HCT116 (cell line): ENCODE results near the gene STK38L. TPM values are rescaled to one million over a fixed set of nuclear protein-coding genes. Genes with fewer than 3 reads are reported as not detected.

ENCODE experiments used
- ATAC-seq: fragments of 200-7000 bp; cut with Tn5 transposase; 2 replicates; pipeline ENCODE4 v1.9.1; 2020; ENCODE audit warnings: mild to moderate bottlenecking, moderate library complexity
- BruUV-seq: library from RNA; stranded (reverse); fragments of 400-500 nt; replicated peaks from 2 replicates; lab custom pipeline; 2021; lab: Mats Ljungman, UMichigan
- CTCF ChIA-PET: fragments of 300-600 bp; sonication (Branson Sonifier 250); formaldehyde crosslinking; loops from one replicate; lab custom pipeline; 2021; ENCODE audit warnings: antibody characterized with exemption; lab: Charles Lee
- POLR2A ChIA-PET: fragments of 300-600, 350-600 bp; sonication (Branson Sonifier 250); formaldehyde crosslinking; loops from one replicate; lab custom pipeline; 2021; ENCODE audit warnings: antibody characterized with exemption; lab: Charles Lee
- RAD21 ChIA-PET, 2 experiments: fragments of 300-600 bp; sonication (Branson Sonifier 250); formaldehyde crosslinking; loops; one replicate each; lab custom pipeline; 2023; ENCODE audit warnings: low total read pairs in 2 of 2; ENCODE audit not compliant: uncharacterized antibody in 2 of 2, unreplicated experiment in 2 of 2, low non-redundant PET in 1 of 2; lab: Charles Lee
- DNase-seq: peaks from one replicate; pipeline ENCODE4 v3.0.0-alpha.2; 2010; ENCODE audit warnings: low read depth, low spot score
- H2AFZ ChIP-seq: fragments of 200-600 bp; shearing (Covaris generic), sonication (generic); 2 replicates; pipeline ENCODE4 v1.6.1; 2017; ENCODE audit warnings: low read depth, mixed run types, mixed read lengths, antibody characterized with exemption, low read length; ENCODE audit not compliant: poor library complexity, severe bottlenecking
- H3K27ac ChIP-seq: 2 replicates; pipeline ENCODE4 v1.5.1; 2012; ENCODE audit warnings: low read depth, low read length
- H3K27me3 ChIP-seq: fragments of 200-600 bp; sonication (generic); 2 replicates; pipeline ENCODE4 v1.6.1; 2016; ENCODE audit warnings: mixed run types, low read length, mixed read lengths; ENCODE audit not compliant: insufficient read depth
- H3K36me3 ChIP-seq, 2 experiments: fragments of 200-500 bp in 1 of 2; fragments of 200-600 bp in 1 of 2; sonication (Bioruptor generic) in 1 of 2; sonication (generic) in 1 of 2; 2 replicates each; pipeline versions ENCODE4 v1.5.1 to v1.6.1; 2014 to 2016; ENCODE audit warnings: low read length in 2 of 2, inconsistent platforms in 1 of 2, mixed read lengths in 1 of 2, mixed run types in 1 of 2; ENCODE audit not compliant: insufficient read depth in 2 of 2, control insufficient read depth in 1 of 2
- H3K4me1 ChIP-seq, 2 experiments: fragments of 200-600 bp in 1 of 2; sonication (generic) in 1 of 2; 2 replicates each; pipeline versions ENCODE4 v1.5.1 to v1.6.1; 2012 to 2017; ENCODE audit warnings: low read length in 2 of 2, inconsistent platforms in 1 of 2, mild to moderate bottlenecking in 1 of 2, mixed read lengths in 1 of 2, mixed run types in 1 of 2, moderate library complexity in 1 of 2; ENCODE audit not compliant: insufficient read depth in 2 of 2, control insufficient read depth in 1 of 2
- H3K4me2 ChIP-seq: fragments of 200-600 bp; sonication (generic); 2 replicates; pipeline ENCODE4 v1.6.1; 2017; ENCODE audit warnings: mixed run types, low read length, mixed read lengths
- H3K4me3 ChIP-seq, 2 experiments: fragments of 200-600 bp in 1 of 2; sonication (generic) in 1 of 2; replicated peaks in 1 of 2; 2 replicates each; pipeline ENCODE4 v1.5.1; 2011 to 2016; ENCODE audit warnings: low read length in 2 of 2, control low read depth in 1 of 2, low read depth in 1 of 2, mild to moderate bottlenecking in 1 of 2, mixed read lengths in 1 of 2, mixed run types in 1 of 2
- H3K79me2 ChIP-seq: fragments of 200-600 bp; sonication (generic); 2 replicates; pipeline ENCODE4 v1.6.1; 2017; ENCODE audit warnings: mild to moderate bottlenecking, mixed run types, low read length, moderate library complexity, mixed read lengths; ENCODE audit not compliant: insufficient read depth
- H3K9ac ChIP-seq: fragments of 200-600 bp; sonication (generic); 2 replicates; pipeline ENCODE4 v1.6.1; 2016; ENCODE audit warnings: low read length, mixed read lengths
- H3K9me2 ChIP-seq: fragments of 200-600 bp; sonication (generic), shearing (Covaris generic); 2 replicates; pipeline ENCODE4 v1.6.1; 2017; ENCODE audit warnings: mixed run types, mild to moderate bottlenecking, moderate library complexity; ENCODE audit not compliant: insufficient read depth
- H3K9me3 ChIP-seq, 2 experiments: fragments of 200-500 bp in 1 of 2; fragments of 200-600 bp in 1 of 2; sonication (Bioruptor generic) in 1 of 2; sonication (generic) in 1 of 2; 2 replicates each; pipeline ENCODE4 v1.6.1; 2014 to 2017; ENCODE audit warnings: low read length in 2 of 2, mixed read lengths in 2 of 2, inconsistent platforms in 1 of 2, low read depth in 1 of 2, mild to moderate bottlenecking in 1 of 2, mixed run types in 1 of 2, moderate library complexity in 1 of 2; ENCODE audit not compliant: control insufficient read depth in 1 of 2, insufficient read depth in 1 of 2
- H4K20me1 ChIP-seq: fragments of 200-600 bp; sonication (generic), shearing (Covaris generic); 2 replicates; pipeline ENCODE4 v1.6.1; 2017; ENCODE audit warnings: mixed run types, mild to moderate bottlenecking, moderate library complexity; ENCODE audit not compliant: insufficient read depth
- ATF3 ChIP-seq: IDR thresholded peaks from 2 replicates; pipeline ENCODE4 v1.6.1; 2012
- CEBPB ChIP-seq: IDR thresholded peaks from 2 replicates; pipeline ENCODE4 v1.6.1; 2012; ENCODE audit warnings: low read depth
- CTCF ChIP-seq, 3 experiments: fragments of 200-600 bp in 1 of 3; sonication (generic) in 1 of 3; IDR thresholded peaks in 2 of 3; conservative IDR thresholded peaks in 1 of 3; 2 replicates each; pipeline ENCODE4 v1.5.1; 2012 to 2017; ENCODE audit warnings: low read depth in 2 of 3, low read length in 2 of 3, antibody characterized with exemption in 1 of 3, borderline replicate concordance in 1 of 3, control low read depth in 1 of 3, mild to moderate bottlenecking in 1 of 3, mixed read lengths in 1 of 3, mixed run types in 1 of 3, moderate library complexity in 1 of 3; ENCODE audit not compliant: insufficient read depth in 1 of 3
- EGR1 ChIP-seq: IDR thresholded peaks from 2 replicates; pipeline ENCODE4 v1.6.1; 2012; ENCODE audit warnings: low read depth
- ELF1 ChIP-seq: IDR thresholded peaks from 2 replicates; pipeline ENCODE4 v1.6.1; 2012; ENCODE audit warnings: low read depth, borderline replicate concordance
- EZH2phosphoT487 ChIP-seq: fragments of 200-600 bp; IDR thresholded peaks from 2 replicates; pipeline ENCODE4 v1.6.1; 2018; ENCODE audit warnings: antibody characterized with exemption, borderline replicate concordance
- JUND ChIP-seq: IDR thresholded peaks from 2 replicates; pipeline ENCODE4 v1.6.1; 2012
- MAX ChIP-seq: IDR thresholded peaks from 2 replicates; pipeline ENCODE4 v1.6.1; 2012
- POLR2AphosphoS5 ChIP-seq: IDR thresholded peaks from 2 replicates; pipeline ENCODE4 v1.6.1; 2011; ENCODE audit warnings: mild to moderate bottlenecking, low read depth, low read length, moderate library complexity
- RAD21 ChIP-seq: IDR thresholded peaks from 2 replicates; pipeline ENCODE4 v1.6.1; 2012; ENCODE audit warnings: low read depth, mild to moderate bottlenecking
- SIN3A ChIP-seq: IDR thresholded peaks from 2 replicates; pipeline ENCODE4 v1.6.1; 2012; ENCODE audit warnings: low read depth
- SP1 ChIP-seq: IDR thresholded peaks from 2 replicates; pipeline ENCODE4 v1.6.1; 2012; ENCODE audit warnings: low read depth
- YY1 ChIP-seq: IDR thresholded peaks from 2 replicates; pipeline ENCODE4 v1.6.1; 2011; ENCODE audit warnings: low read length, low read depth, moderate library complexity, mild to moderate bottlenecking; ENCODE audit not compliant: insufficient replicate concordance; ENCODE audit errors: extremely low read depth
- ZBTB33 ChIP-seq: IDR thresholded peaks from 2 replicates; pipeline ENCODE4 v1.6.1; 2011; ENCODE audit warnings: mild to moderate bottlenecking, low read length, moderate library complexity; ENCODE audit not compliant: insufficient replicate concordance; ENCODE audit errors: extremely low read depth
- ZFX ChIP-seq: fragments of 450-650 bp; IDR thresholded peaks from 2 replicates; pipeline ENCODE4 v1.6.1; 2017
- ZNF274 ChIP-seq: fragments of 200-500 bp; sonication (Bioruptor generic); IDR thresholded peaks from 2 replicates; pipeline ENCODE4 v1.6.1; 2014; ENCODE audit warnings: mild to moderate bottlenecking, low read depth, low read length, inconsistent platforms
- intact Hi-C: fragments of 100-400 bp; cut with micrococcal nuclease; formaldehyde crosslinking; loops from 2 replicates; pipeline ENCODE4 v1.10.0; 2022
- total RNA-seq: library from RNA; stranded (reverse); gene quantifications from one replicate; pipeline ENCODE4 v1.2.1, GENCODE V29; 2021; ENCODE audit not compliant: unreplicated experiment
- TF ChIP-seq, protein P1 (sequence below): IDR thresholded peaks from 2 replicates; pipeline ENCODE4 v1.6.1; 2012; ENCODE audit warnings: low read depth

STK38L gene
- total RNA-seq, 1 experiment from 2014 or later = 23.9 TPM

- no peak for TF ChIP-seq JUND
- no peak for TF ChIP-seq SP1
- TF ChIP-seq EGR1 = no peak
- TF ChIP-seq, all 23 proteins: peak for 0
Measured at GRCh38 chr12:27207615-27208413, 36.3 kb upstream of the STK38L start (continued).

GRCh38 chr12:27208414-27208750, 35.7 kb upstream of the STK38L start:
- Histone ChIP-seq H3K36me3 (no peaks in the 10 kb centered on the region), H3K9me3 (no peaks in the 10 kb centered on the region), H4K20me1 (no peaks in the 10 kb centered on the region), H3K4me2 (no peak overlapping the region), H3K4me1 (no peaks in the 10 kb centered on the region), H3K4me3 (no peak overlapping the region), H2AFZ (no peak overlapping the region), H3K9me2 (no peaks in the 10 kb centered on the region), H3K9ac (no peak overlapping the region), H3K79me2 (no peaks in the 10 kb centered on the region), H3K27ac (no peak overlapping the region), H3K27me3 (no peaks in the 10 kb centered on the region)
- ChIA-PET POLR2A (no interaction called here), RAD21 (no interaction called here), CTCF (no interaction called here)
- DNase-seq (no peak), ATAC-seq (no peak)
- TF ChIP-seq ELF1 (no peak), POLR2AphosphoS5 (no peak), SIN3A (no peak), CEBPB (no peak), EGR1 (no peak), ZBTB33 (no peak), EZH2phosphoT487 (no peak), CTCF (IDR thresholded peaks at IDR 0.05 in 2 of 3, conservative IDR thresholded peaks at IDR 0.05 in 1 of 3; ENCODE audit: borderline replicate concordance in 1 of 3, insufficient read depth in 1 of 3, low read depth in 2 of 3, low read length in 2 of 3) (no peak), ATF3 (no peak), RAD21 (no peak), YY1 (no peak), ZFX (no peak), ZNF274 (no peak), MAX (no peak)
- TF ChIP-seq, protein P1, sequence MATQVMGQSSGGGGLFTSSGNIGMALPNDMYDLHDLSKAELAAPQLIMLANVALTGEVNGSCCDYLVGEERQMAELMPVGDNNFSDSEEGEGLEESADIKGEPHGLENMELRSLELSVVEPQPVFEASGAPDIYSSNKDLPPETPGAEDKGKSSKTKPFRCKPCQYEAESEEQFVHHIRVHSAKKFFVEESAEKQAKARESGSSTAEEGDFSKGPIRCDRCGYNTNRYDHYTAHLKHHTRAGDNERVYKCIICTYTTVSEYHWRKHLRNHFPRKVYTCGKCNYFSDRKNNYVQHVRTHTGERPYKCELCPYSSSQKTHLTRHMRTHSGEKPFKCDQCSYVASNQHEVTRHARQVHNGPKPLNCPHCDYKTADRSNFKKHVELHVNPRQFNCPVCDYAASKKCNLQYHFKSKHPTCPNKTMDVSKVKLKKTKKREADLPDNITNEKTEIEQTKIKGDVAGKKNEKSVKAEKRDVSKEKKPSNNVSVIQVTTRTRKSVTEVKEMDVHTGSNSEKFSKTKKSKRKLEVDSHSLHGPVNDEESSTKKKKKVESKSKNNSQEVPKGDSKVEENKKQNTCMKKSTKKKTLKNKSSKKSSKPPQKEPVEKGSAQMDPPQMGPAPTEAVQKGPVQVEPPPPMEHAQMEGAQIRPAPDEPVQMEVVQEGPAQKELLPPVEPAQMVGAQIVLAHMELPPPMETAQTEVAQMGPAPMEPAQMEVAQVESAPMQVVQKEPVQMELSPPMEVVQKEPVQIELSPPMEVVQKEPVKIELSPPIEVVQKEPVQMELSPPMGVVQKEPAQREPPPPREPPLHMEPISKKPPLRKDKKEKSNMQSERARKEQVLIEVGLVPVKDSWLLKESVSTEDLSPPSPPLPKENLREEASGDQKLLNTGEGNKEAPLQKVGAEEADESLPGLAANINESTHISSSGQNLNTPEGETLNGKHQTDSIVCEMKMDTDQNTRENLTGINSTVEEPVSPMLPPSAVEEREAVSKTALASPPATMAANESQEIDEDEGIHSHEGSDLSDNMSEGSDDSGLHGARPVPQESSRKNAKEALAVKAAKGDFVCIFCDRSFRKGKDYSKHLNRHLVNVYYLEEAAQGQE = no peak
- intact Hi-C loops = no loop called here
- no TSS peak for BruUV-seq
